LoVo (cell line): Measurements from ENCODE around the gene ADGRL2.

Experiments used
- DNase-seq: peaks from one replicate; pipeline ENCODE4 v3.0.0-alpha.2; 2016; ENCODE audit warnings: low spot score

The ADGRL2 gene

GRCh38 chr1:81800695-81801650 is at the start of gene ADGRL2:
TSS of gene ADGRL2 (plus strand) at chr1:81800934. CDS start at chr1:81836985, 36,051 bp downstream.
- DNase-seq: no peak

DNA sequence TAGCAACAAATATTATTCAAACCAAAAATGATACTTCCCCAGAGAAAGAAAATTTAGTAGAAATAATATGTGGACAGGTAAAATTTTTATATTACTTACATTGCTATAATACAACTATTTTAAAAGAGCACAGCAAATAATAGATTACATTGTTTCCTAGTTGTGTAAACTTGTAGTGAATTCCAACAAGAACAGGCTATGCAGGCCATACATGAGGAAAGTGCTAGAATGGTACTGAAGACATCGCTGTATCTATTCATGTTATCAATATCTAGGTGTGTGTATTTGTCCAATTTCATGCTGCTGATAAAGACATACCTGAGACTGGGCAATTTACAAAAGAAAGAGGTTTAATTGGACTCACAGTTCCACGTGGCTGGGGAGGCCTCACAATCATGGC is 47.9 kb upstream of the ADGRL2 start:
- no peak for DNase-seq

GRCh38 chr1:81754424-81754823 is 46.3 kb upstream of the ADGRL2 start:
- no peak for DNase-seq

GRCh38 chr1:81756872-81757271 is 43.9 kb upstream of the ADGRL2 start:
- no peak for DNase-seq

- DNase-seq: no peak
Measured at GRCh38 chr1:81757398-81758020, 43.2 kb upstream of the ADGRL2 start.

GRCh38 chr1:81758181-81758580 is 42.6 kb upstream of the ADGRL2 start:
- DNase-seq: no peak

- no peak for DNase-seq
Measured at GRCh38 chr1:81760477-81761097, 40.1 kb upstream of the ADGRL2 start.

GRCh38 chr1:81775510-81775909 is 25.2 kb upstream of the ADGRL2 start:
- DNase-seq: no peak

- DNase-seq: no peak
Measured at GRCh38 chr1:81780705-81781454, 19.9 kb upstream of the ADGRL2 start.

DNA sequence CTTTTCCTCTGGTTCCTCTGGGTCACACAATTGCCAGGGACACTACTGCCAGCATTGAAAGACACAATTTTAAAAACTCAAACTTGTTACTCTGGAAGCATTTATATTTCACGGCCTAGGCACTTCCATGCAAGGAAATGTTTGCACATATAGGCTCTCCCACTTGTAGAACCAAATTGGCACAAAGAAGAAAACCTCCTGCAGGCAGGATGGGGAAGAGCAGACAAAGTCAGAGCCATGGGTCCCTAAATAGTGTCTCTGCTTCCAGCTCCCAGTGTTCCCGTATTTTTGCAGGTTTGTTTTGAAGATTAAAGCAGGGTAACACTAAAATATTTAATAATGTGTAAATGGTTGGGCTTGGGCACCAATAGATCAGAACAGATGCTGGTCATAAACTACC is 19.0 kb upstream of the ADGRL2 start:
- DNase-seq: no peak

GRCh38 chr1:81792184-81792583 is 8.6 kb upstream of the ADGRL2 start:
- DNase-seq: no peak

- DNase-seq: no peak
Measured at GRCh38 chr1:81797701-81798100, 3.0 kb upstream of the ADGRL2 start.

- no peak for DNase-seq
Measured at GRCh38 chr1:81799939-81800694, 617 bp upstream of the ADGRL2 start.

DNA sequence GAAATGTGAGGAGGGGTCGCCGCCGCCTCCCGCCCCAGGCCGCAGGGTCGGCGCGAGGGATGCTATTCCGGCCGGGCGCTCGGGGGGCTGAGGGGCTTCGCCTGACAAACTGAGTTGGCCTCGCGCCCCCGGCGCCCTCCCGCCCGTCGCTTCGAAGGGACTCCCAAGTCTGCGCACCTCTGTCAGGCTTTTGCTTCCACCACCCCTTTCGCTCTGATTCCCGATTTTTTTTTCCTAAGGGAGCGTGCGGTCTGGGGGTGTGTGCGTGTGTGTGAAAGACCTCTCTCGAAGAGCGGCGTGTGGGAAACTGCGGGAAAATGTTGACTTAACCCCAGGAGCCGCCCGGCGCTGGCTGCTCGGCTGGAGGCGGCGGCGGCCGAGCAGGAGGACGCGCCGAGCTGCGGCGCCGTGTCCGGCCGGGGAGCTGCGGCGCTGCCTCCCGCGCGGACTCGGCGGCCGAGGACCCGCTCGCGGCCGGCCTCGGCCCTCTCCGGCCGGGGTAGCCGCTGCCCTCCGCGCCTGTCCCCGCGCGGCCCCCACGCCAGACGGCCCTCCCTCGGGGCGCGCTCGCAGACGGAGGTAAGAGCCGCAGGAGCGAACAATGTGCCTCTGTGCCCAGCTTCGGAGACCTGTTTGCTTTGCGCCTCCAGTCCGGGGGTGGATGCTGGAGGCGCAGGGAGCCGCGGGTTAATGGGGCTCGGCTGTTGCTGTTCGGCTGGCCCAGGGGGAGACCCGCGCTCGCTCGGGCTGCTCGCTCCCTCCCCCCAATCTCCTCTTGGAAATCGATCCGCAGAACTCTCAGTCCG is 1.1 kb downstream of the ADGRL2 start:
- DNase-seq: no peak

DNA sequence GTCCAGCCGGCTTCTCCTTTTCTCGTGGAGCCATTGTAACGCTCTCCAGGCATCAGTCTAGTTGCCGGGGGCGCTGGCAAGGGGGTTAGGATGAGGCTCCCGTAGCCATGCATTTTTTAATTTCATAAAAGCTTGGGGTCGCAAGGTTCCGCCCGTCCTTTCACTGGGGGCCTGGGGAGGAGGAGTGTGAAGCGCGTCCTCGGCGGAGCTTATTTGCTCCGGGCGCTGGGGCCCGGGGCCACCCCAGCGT is 1.6 kb downstream of the ADGRL2 start:
- DNase-seq: no peak

GRCh38 chr1:81802707-81803430 is 2.1 kb downstream of the ADGRL2 start:
- no peak for DNase-seq

DNA sequence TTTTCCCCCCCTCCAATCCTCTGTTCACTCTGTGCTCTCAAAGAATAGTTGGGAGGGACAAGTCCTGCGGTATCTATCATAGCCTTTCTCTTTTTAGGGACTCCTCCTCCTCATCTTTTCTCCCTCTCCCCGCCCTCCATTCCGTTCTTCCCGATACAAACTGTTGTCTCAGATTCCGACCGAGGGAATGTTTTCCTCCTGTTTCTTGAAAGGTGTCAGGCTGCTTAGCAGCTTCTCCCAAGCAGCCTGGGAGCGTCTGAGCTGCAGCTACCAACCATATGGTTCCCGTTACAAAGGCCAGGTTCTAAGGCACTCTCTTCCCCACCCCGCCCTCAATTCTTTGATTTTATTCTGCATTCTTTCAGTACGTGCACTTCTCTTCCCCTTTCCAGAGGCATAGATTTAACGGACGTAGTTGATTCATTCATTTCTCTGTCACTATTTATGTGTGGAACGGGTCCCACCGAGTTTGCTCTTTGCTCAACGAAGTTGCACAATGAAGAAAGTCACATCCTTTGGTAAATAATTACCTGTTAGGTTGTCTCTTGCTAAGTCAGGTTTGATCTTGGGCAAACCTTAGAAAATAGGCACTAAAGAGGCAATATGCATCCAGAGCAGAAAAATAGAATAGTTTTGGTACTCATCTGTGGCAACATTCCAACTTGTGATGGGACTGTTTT is 2.8 kb downstream of the ADGRL2 start:
- no peak for DNase-seq

DNA sequence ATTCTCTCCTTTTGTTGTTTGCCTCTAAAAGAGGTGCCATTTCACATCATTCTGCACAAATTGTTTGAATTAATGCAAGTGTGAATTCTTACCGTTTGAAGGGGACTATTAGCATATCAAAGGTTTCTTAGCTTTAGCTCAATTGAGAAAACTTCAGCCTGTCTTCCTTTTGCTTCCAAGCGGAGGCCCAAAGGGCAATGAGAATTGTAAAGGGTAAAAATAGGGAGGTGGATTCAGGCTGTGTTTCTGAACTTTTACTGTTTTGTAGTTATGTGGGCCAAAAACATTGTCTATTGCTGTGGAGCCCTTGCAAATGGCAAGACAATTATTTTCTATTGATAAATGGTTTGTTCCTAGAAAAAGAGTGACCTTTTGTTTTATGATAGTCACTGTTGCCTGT is 3.6 kb downstream of the ADGRL2 start:
- no peak for DNase-seq

- no peak for DNase-seq
Measured at GRCh38 chr1:81805537-81806431, 5.0 kb downstream of the ADGRL2 start.
